Measurements from ENCODE around the gene PMEL.

DNA sequence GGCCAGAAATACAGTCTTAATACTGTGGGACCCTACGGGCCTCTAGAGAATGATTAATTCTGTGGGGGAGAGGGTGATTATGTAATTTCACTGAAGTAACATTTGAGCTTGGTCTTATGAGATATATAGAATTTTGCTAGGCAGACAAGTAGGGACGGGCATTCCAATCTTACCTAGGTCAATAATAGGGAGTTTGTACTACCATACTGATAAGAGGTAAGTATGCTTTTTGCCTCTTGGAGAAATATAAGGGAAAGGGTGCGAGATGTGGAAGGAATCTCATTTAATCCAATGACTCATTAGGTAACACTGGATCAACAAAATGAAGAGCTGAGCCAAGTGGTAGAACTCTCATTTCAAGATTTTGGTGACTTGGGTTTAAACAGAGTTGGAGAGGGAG, 13.2 kb upstream of the PMEL start:
- no peak for TF ChIP-seq SMAD4 (CRISPR knock-in tag; conservative IDR thresholded peaks at IDR 0.05)
- TF ChIP-seq, protein P1, sequence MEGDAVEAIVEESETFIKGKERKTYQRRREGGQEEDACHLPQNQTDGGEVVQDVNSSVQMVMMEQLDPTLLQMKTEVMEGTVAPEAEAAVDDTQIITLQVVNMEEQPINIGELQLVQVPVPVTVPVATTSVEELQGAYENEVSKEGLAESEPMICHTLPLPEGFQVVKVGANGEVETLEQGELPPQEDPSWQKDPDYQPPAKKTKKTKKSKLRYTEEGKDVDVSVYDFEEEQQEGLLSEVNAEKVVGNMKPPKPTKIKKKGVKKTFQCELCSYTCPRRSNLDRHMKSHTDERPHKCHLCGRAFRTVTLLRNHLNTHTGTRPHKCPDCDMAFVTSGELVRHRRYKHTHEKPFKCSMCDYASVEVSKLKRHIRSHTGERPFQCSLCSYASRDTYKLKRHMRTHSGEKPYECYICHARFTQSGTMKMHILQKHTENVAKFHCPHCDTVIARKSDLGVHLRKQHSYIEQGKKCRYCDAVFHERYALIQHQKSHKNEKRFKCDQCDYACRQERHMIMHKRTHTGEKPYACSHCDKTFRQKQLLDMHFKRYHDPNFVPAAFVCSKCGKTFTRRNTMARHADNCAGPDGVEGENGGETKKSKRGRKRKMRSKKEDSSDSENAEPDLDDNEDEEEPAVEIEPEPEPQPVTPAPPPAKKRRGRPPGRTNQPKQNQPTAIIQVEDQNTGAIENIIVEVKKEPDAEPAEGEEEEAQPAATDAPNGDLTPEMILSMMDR (IDR thresholded peaks at IDR 0.05 in 2 of 3, conservative IDR thresholded peaks at IDR 0.05 in 1 of 3; ENCODE audit: insufficient read depth in 2 of 3, low read depth in 1 of 3, low read length in 3 of 3) = no peak
- no peak for TF ChIP-seq BRCA1 (IDR thresholded peaks at IDR 0.05)
- TF ChIP-seq BRCA1 (CRISPR knock-in tag; IDR thresholded peaks at IDR 0.05) = no peak
- TF ChIP-seq, protein P2, sequence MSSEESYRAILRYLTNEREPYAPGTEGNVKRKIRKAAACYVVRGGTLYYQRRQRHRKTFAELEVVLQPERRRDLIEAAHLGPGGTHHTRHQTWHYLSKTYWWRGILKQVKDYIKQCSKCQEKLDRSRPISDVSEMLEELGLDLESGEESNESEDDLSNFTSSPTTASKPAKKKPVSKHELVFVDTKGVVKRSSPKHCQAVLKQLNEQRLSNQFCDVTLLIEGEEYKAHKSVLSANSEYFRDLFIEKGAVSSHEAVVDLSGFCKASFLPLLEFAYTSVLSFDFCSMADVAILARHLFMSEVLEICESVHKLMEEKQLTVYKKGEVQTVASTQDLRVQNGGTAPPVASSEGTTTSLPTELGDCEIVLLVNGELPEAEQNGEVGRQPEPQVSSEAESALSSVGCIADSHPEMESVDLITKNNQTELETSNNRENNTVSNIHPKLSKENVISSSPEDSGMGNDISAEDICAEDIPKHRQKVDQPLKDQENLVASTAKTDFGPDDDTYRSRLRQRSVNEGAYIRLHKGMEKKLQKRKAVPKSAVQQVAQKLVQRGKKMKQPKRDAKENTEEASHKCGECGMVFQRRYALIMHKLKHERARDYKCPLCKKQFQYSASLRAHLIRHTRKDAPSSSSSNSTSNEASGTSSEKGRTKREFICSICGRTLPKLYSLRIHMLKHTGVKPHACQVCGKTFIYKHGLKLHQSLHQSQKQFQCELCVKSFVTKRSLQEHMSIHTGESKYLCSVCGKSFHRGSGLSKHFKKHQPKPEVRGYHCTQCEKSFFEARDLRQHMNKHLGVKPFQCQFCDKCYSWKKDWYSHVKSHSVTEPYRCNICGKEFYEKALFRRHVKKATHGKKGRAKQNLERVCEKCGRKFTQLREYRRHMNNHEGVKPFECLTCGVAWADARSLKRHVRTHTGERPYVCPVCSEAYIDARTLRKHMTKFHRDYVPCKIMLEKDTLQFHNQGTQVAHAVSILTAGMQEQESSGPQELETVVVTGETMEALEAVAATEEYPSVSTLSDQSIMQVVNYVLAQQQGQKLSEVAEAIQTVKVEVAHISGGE (CRISPR knock-in tag; IDR thresholded peaks at IDR 0.05) = no peak
- TF ChIP-seq SIX5 (IDR thresholded peaks at IDR 0.05; ENCODE audit: borderline replicate concordance in 1 of 2, insufficient read depth in 1 of 2, low read depth in 1 of 2, low read length in 2 of 2) = no peak
- no peak for TF ChIP-seq ETS1 (conservative IDR thresholded peaks at IDR 0.05; ENCODE audit: control insufficient read depth, low read depth, low read length)
- no peak for TF ChIP-seq POLR2AphosphoS5 (IDR thresholded peaks at IDR 0.05; ENCODE audit: control insufficient read depth, insufficient read depth, low read depth, low read length)
- no peak for TF ChIP-seq KAT2B (IDR thresholded peaks at IDR 0.05; ENCODE audit: low read depth, low read length)
- no peak for TF ChIP-seq DPF2 (IDR thresholded peaks at IDR 0.05)
- TF ChIP-seq, protein P3, sequence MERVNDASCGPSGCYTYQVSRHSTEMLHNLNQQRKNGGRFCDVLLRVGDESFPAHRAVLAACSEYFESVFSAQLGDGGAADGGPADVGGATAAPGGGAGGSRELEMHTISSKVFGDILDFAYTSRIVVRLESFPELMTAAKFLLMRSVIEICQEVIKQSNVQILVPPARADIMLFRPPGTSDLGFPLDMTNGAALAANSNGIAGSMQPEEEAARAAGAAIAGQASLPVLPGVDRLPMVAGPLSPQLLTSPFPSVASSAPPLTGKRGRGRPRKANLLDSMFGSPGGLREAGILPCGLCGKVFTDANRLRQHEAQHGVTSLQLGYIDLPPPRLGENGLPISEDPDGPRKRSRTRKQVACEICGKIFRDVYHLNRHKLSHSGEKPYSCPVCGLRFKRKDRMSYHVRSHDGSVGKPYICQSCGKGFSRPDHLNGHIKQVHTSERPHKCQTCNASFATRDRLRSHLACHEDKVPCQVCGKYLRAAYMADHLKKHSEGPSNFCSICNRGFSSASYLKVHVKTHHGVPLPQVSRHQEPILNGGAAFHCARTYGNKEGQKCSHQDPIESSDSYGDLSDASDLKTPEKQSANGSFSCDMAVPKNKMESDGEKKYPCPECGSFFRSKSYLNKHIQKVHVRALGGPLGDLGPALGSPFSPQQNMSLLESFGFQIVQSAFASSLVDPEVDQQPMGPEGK (CRISPR knock-in tag; IDR thresholded peaks at IDR 0.05; ENCODE audit: borderline replicate concordance) = no peak
